BE2C (cell line): ENCODE data around the gene NQO1.

Experiments used
- DNase-seq: peaks from one replicate; pipeline ENCODE4 v3.0.0-alpha.2; 2020
- H3K27me3 ChIP-seq: fragments of 250-450 bp; sonication (Bioruptor Pico); 2 replicates; pipeline ENCODE4 v1.5.1; 2020; ENCODE audit warnings: mild to moderate bottlenecking
- H3K36me3 ChIP-seq: fragments of 250-450 bp; sonication (Bioruptor Pico); 2 replicates; pipeline ENCODE4 v1.5.1; 2020; ENCODE audit warnings: mild to moderate bottlenecking
- H3K4me1 ChIP-seq: fragments of 250-450 bp; sonication (Bioruptor Pico); 2 replicates; pipeline ENCODE4 v1.5.1; 2020
- H3K4me3 ChIP-seq: 2 replicates; pipeline ENCODE4 v1.5.1; 2011; ENCODE audit warnings: low read depth, low read length
- H3K9me3 ChIP-seq: fragments of 250-450 bp; sonication (Bioruptor Pico); 2 replicates; pipeline ENCODE4 v1.5.1; 2020
- CTCF ChIP-seq: IDR thresholded peaks from 2 replicates; pipeline ENCODE4 v1.5.1; 2012; ENCODE audit warnings: mild to moderate bottlenecking, low read depth, low read length

Gene NQO1

GRCh38 chr16:69718111-69718764, 8.1 kb downstream of the NQO1 start:
- DNase-seq = no peak
- Histone ChIP-seq H3K27me3 (no peaks in the 10 kb centered on the region), H3K4me1 (no peaks in the 10 kb centered on the region), H3K4me3 (no peak overlapping the region), H3K36me3 (no peaks in the 10 kb centered on the region), H3K9me3 (no peaks in the 10 kb centered on the region)
- no peak for TF ChIP-seq CTCF

- no peaks in the 10 kb centered on the region for H3K36me3 ChIP-seq
- H3K4me3 ChIP-seq = no peak overlapping the region
- TF ChIP-seq CTCF = no peak
- no peaks in the 10 kb centered on the region for H3K27me3 ChIP-seq
- no peak for DNase-seq
- no peaks in the 10 kb centered on the region for H3K9me3 ChIP-seq
- no peaks in the 10 kb centered on the region for H3K4me1 ChIP-seq
These were observed 9.3 kb downstream of the NQO1 start for GRCh38 chr16:69717066-69717465.

- TF ChIP-seq CTCF = no peak
- Histone ChIP-seq H3K9me3 (no peaks in the 10 kb centered on the region), H3K4me3 (no peak overlapping the region), H3K36me3 (no peaks in the 10 kb centered on the region), H3K4me1 (no peaks in the 10 kb centered on the region), H3K27me3 (no peaks in the 10 kb centered on the region)
- no peak for DNase-seq
These were observed 13.3 kb downstream of the NQO1 start for GRCh38 chr16:69712914-69713581.

- Histone ChIP-seq H3K4me1 (no peaks in the 10 kb centered on the region), H3K9me3 (no peaks in the 10 kb centered on the region), H3K36me3 (no peaks in the 10 kb centered on the region), H3K4me3 (no peak overlapping the region), H3K27me3 (no peaks in the 10 kb centered on the region)
- TF ChIP-seq CTCF = no peak
- no peak for DNase-seq
These were observed 14.1 kb downstream of the NQO1 start for GRCh38 chr16:69712277-69712676.

GRCh38 chr16:69711115-69711740, 15.1 kb downstream of the NQO1 start:
- DNase-seq = no peak
- no peaks in the 10 kb centered on the region for H3K9me3 ChIP-seq
- no peak for TF ChIP-seq CTCF
- no peaks in the 10 kb centered on the region for H3K4me1 ChIP-seq
- no peaks in the 10 kb centered on the region for H3K27me3 ChIP-seq
- H3K36me3 ChIP-seq = no peaks in the 10 kb centered on the region
- no peak overlapping the region for H3K4me3 ChIP-seq
